Hepatocyte (in vitro differentiated cells): ENCODE results near the gene GARIN3.

Source experiments
- CTCF ChIP-seq: fragments of 200-600 bp; sonication (generic); IDR thresholded peaks from 2 replicates; pipeline ENCODE4 v1.5.1; 2016; ENCODE audit warnings: antibody characterized with exemption, mild to moderate bottlenecking; ENCODE audit not compliant: poor library complexity
- EZH2 ChIP-seq: fragments of 200-600 bp; sonication (generic); IDR thresholded peaks from 2 replicates; pipeline ENCODE4 v1.6.1; 2016; ENCODE audit warnings: antibody characterized with exemption, mild to moderate bottlenecking, borderline replicate concordance

GRCh38 chr5:157214415-157214814, 48.4 kb upstream of the GARIN3 start:
- TF ChIP-seq CTCF: no peak
- no peak for TF ChIP-seq EZH2
